GM19035 (cell line): ENCODE results near the gene KIAA1614.
A peak's percentile ranks its signal among the peaks of the same experiment; 100 is the strongest.

Experiments
- ATAC-seq: cut with Tn5 transposase; IDR thresholded peaks from one replicate; pipeline ENCODE4 v1.9.1; 2021; ENCODE audit not compliant: unreplicated experiment

The KIAA1614 gene

GRCh38 chr1:180981596-180982387, 69.1 kb downstream of the KIAA1614 start:
- ATAC-seq, result peak; percentile 59

GRCh38 chr1:180982422-180982821, 69.7 kb downstream of the KIAA1614 start:
- no peak for ATAC-seq

- ATAC-seq, result no peak
These were observed 75.6 kb downstream of the KIAA1614 start for GRCh38 chr1:180988253-180988752.

GRCh38 chr1:180994262-180994661, 81.6 kb downstream of the KIAA1614 start:
- no peak for ATAC-seq

DNA sequence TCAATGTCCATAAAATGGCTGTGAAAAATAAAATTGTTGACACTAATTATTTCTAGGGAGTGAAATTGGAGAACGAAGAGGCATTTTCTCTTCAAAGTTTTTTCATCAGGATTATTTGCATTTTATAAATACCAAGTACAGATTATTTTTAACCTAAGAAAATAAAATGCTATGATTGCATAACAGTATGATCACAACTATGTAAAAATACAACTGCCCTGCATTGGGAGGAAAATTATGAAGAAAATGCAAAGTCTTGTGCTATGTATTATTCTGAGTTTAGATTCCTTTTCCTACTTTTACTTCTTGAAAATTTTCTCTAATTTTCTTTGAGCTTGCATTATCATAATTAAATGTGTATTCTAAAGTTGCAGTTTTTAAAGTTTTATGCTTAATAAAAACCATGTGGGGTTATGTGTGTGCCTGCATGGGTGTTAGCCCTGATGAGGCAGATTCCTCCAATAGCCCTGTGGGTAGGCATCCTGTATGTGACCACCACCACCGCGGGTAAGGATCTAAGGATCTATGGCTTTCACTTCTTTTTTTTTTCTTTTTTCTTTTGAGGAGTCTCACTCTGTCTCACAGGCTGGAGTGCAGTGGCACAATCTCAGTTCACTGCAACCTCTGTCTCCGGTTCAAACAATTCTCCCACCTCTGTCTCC, 85.3 kb downstream of the KIAA1614 start:
- ATAC-seq, result no peak
